Parathyroid adenoma (tissue), 2 donors: ENCODE data around the gene EIPR1.

Experiments used
- H2AFZ ChIP-seq: fragments of 300-600 bp; sonication (generic); one replicate; pipeline ENCODE4 v1.7.0; 2017; ENCODE audit warnings: antibody characterized with exemption, mild to moderate bottlenecking
- H3K27ac ChIP-seq: fragments of 300-600 bp; sonication (generic); one replicate; pipeline ENCODE4 v1.7.0; 2017
- H3K27me3 ChIP-seq: fragments of 300-600 bp; sonication (generic); one replicate; pipeline ENCODE4 v1.7.0; 2017; ENCODE audit warnings: low read length; ENCODE audit not compliant: control insufficient read depth, insufficient read depth
- H3K36me3 ChIP-seq: fragments of 300-600 bp; sonication (generic); one replicate; pipeline ENCODE4 v1.7.0; 2017; ENCODE audit warnings: low read length; ENCODE audit not compliant: control insufficient read depth, insufficient read depth
- H3K4me1 ChIP-seq: fragments of 300-600 bp; sonication (generic); one replicate; pipeline ENCODE4 v1.7.0; 2017; ENCODE audit warnings: control low read depth
- H3K4me2 ChIP-seq: fragments of 300-600 bp; sonication (generic); one replicate; pipeline ENCODE4 v1.7.0; 2017; ENCODE audit warnings: low read length
- H3K4me3 ChIP-seq: fragments of 300-600 bp; sonication (generic); one replicate; pipeline ENCODE4 v1.7.0; 2017; ENCODE audit warnings: low read depth, low read length
- H3K79me2 ChIP-seq: fragments of 300-600 bp; sonication (generic); one replicate; pipeline ENCODE4 v1.7.0; 2017; ENCODE audit warnings: control low read depth
- H3K9ac ChIP-seq: fragments of 300-600 bp; sonication (generic); one replicate; pipeline ENCODE4 v1.7.0; 2017; ENCODE audit warnings: mild to moderate bottlenecking
- H3K9me3 ChIP-seq: fragments of 300-600 bp; sonication (generic); one replicate; pipeline ENCODE4 v1.7.0; 2017; ENCODE audit warnings: low read length; ENCODE audit not compliant: control insufficient read depth
- CTCF ChIP-seq: fragments of 300-600 bp; sonication (generic); IDR thresholded peaks from one replicate; pipeline ENCODE4 v1.7.0; 2017; ENCODE audit warnings: antibody characterized with exemption, mild to moderate bottlenecking
- donor health status: primary hyperparathyroidism.

The EIPR1 gene

GRCh38 chr2:3260959-3261358 lies 116.7 kb downstream of the EIPR1 start:
- Histone ChIP-seq H3K27ac (no peak overlapping the region), H3K36me3 (no peaks in the 10 kb centered on the region), H3K27me3 (no peaks in the 10 kb centered on the region), H3K9ac (no peak overlapping the region), H3K4me2 (no peak overlapping the region), H2AFZ (no peak overlapping the region), H3K9me3 (no peaks in the 10 kb centered on the region), H3K4me3 (no peak overlapping the region), H3K4me1 (peaks cover 10% of the 10 kb centered on the region), H3K79me2 (peaks cover 9% of the 10 kb centered on the region)
- TF ChIP-seq CTCF: no peak

- no peak overlapping the region for H3K9ac ChIP-seq
- TF ChIP-seq CTCF: peak; percentile 51
- no peaks in the 10 kb centered on the region for H3K9me3 ChIP-seq
- no peaks in the 10 kb centered on the region for H3K4me1 ChIP-seq
- H3K4me3 ChIP-seq: no peak overlapping the region
- no peak overlapping the region for H2AFZ ChIP-seq
- H3K36me3 ChIP-seq: no peaks in the 10 kb centered on the region
- H3K27me3 ChIP-seq: no peaks in the 10 kb centered on the region
- peaks cover 17% of the 10 kb centered on the region for H3K79me2 ChIP-seq
- no peak overlapping the region for H3K27ac ChIP-seq
- no peak overlapping the region for H3K4me2 ChIP-seq
These were observed 119.8 kb downstream of the EIPR1 start for GRCh38 chr2:3257826-3258225.

- Histone ChIP-seq H3K9ac (no peak overlapping the region), H3K36me3 (no peaks in the 10 kb centered on the region), H2AFZ (no peak overlapping the region), H3K4me1 (no peaks in the 10 kb centered on the region), H3K9me3 (no peaks in the 10 kb centered on the region), H3K4me2 (no peak overlapping the region), H3K27ac (no peak overlapping the region), H3K27me3 (no peaks in the 10 kb centered on the region), H3K4me3 (no peak overlapping the region), H3K79me2 (peaks cover 17% of the 10 kb centered on the region)
- no peak for TF ChIP-seq CTCF
These were observed 120.5 kb downstream of the EIPR1 start for GRCh38 chr2:3257166-3257565.

GRCh38 chr2:3256605-3257004 lies 121.0 kb downstream of the EIPR1 start:
- H2AFZ ChIP-seq: no peak overlapping the region
- H3K9me3 ChIP-seq: no peaks in the 10 kb centered on the region
- no peaks in the 10 kb centered on the region for H3K27me3 ChIP-seq
- H3K36me3 ChIP-seq: no peaks in the 10 kb centered on the region
- no peak overlapping the region for H3K27ac ChIP-seq
- H3K4me1 ChIP-seq: no peaks in the 10 kb centered on the region
- no peak overlapping the region for H3K9ac ChIP-seq
- peaks cover 21% of the 10 kb centered on the region for H3K79me2 ChIP-seq
- H3K4me3 ChIP-seq: no peak overlapping the region
- no peak overlapping the region for H3K4me2 ChIP-seq
- no peak for TF ChIP-seq CTCF

GRCh38 chr2:3256157-3256556 lies 121.5 kb downstream of the EIPR1 start:
- H3K27ac ChIP-seq: no peak overlapping the region
- no peaks in the 10 kb centered on the region for H3K4me1 ChIP-seq
- H3K4me3 ChIP-seq: no peak overlapping the region
- H3K27me3 ChIP-seq: no peaks in the 10 kb centered on the region
- no peaks in the 10 kb centered on the region for H3K9me3 ChIP-seq
- H3K36me3 ChIP-seq: no peaks in the 10 kb centered on the region
- H2AFZ ChIP-seq: no peak overlapping the region
- H3K4me2 ChIP-seq: no peak overlapping the region
- no peak overlapping the region for H3K9ac ChIP-seq
- no peak for TF ChIP-seq CTCF
- H3K79me2 ChIP-seq: peaks cover 21% of the 10 kb centered on the region
